Central memory CD8-positive, alpha-beta T cell (primary cell): Measurements from ENCODE around the gene PACRG.

Source experiments
- ATAC-seq: fragments of 150-1000 bp; cut with Tn5 transposase; replicated peaks from 2 replicates; pipeline ENCODE4 v1.10.0; 2022; ENCODE audit warnings: mild to moderate bottlenecking, moderate FRiP score, moderate number of reproducible peaks; ENCODE audit not compliant: poor library complexity, severe bottlenecking; ENCODE audit errors: extremely low read depth
- DNase-seq, 2 donors: peaks; one replicate each; pipeline ENCODE4 v3.0.0; 2021; ENCODE audit warnings: low spot score in 2 of 2
- H3K27ac Mint-ChIP-seq: one replicate; pipeline ENCODE4 v1.8.0; 2022; ENCODE audit warnings: low read depth, mild to moderate bottlenecking, moderate library complexity, mixed read lengths
- H3K27me3 Mint-ChIP-seq: one replicate; pipeline ENCODE4 v1.8.0; 2022; ENCODE audit warnings: mixed read lengths
- H3K36me3 Mint-ChIP-seq: one replicate; pipeline ENCODE4 v1.8.0; 2022; ENCODE audit warnings: mild to moderate bottlenecking, moderate library complexity, mixed read lengths; ENCODE audit not compliant: insufficient read depth
- H3K4me1 Mint-ChIP-seq: one replicate; pipeline ENCODE4 v1.8.0; 2022; ENCODE audit warnings: mixed read lengths
- H3K4me3 Mint-ChIP-seq: one replicate; pipeline ENCODE4 v1.8.0; 2022; ENCODE audit warnings: mild to moderate bottlenecking, moderate library complexity, mixed read lengths
- H3K9me3 Mint-ChIP-seq: one replicate; pipeline ENCODE4 v1.8.0; 2022; ENCODE audit warnings: mixed read lengths

PACRG gene

GRCh38 chr6:163301726-163302635 lies 574.2 kb downstream of the PACRG start:
- H3K36me3 Mint-ChIP-seq, result no peaks in the 10 kb centered on the region
- no peaks in the 10 kb centered on the region for H3K9me3 Mint-ChIP-seq
- ATAC-seq (no peak), DNase-seq (no peak)
- peaks cover 33% of the 10 kb centered on the region for H3K27me3 Mint-ChIP-seq
- H3K4me3 Mint-ChIP-seq, result no peak overlapping the region
- H3K27ac Mint-ChIP-seq, result no peak overlapping the region
- no peaks in the 10 kb centered on the region for H3K4me1 Mint-ChIP-seq

GRCh38 chr6:163302747-163303146 lies 575.0 kb downstream of the PACRG start:
- ATAC-seq (no peak), DNase-seq (no peak)
- Mint-ChIP-seq H3K4me1 (no peaks in the 10 kb centered on the region), H3K4me3 (no peak overlapping the region), H3K27ac (no peak overlapping the region), H3K9me3 (no peaks in the 10 kb centered on the region), H3K36me3 (no peaks in the 10 kb centered on the region), H3K27me3 (peaks cover 25% of the 10 kb centered on the region)

GRCh38 chr6:163306000-163306399 lies 578.2 kb downstream of the PACRG start:
- peaks cover 7% of the 10 kb centered on the region for H3K27me3 Mint-ChIP-seq
- H3K4me1 Mint-ChIP-seq, result no peaks in the 10 kb centered on the region
- DNase-seq, result no peak
- no peak overlapping the region for H3K4me3 Mint-ChIP-seq
- H3K9me3 Mint-ChIP-seq, result no peaks in the 10 kb centered on the region
- ATAC-seq, result no peak
- no peak overlapping the region for H3K27ac Mint-ChIP-seq
- no peaks in the 10 kb centered on the region for H3K36me3 Mint-ChIP-seq

- Mint-ChIP-seq H3K9me3 (no peaks in the 10 kb centered on the region), H3K4me1 (no peaks in the 10 kb centered on the region), H3K27ac (no peak overlapping the region), H3K4me3 (no peak overlapping the region), H3K27me3 (peaks cover 33% of the 10 kb centered on the region), H3K36me3 (no peaks in the 10 kb centered on the region)
- DNase-seq (no peak), ATAC-seq (no peak)
These were observed 581.1 kb downstream of the PACRG start for GRCh38 chr6:163308629-163309440.

GRCh38 chr6:163309491-163310026 lies 581.8 kb downstream of the PACRG start:
- peaks cover 40% of the 10 kb centered on the region for H3K27me3 Mint-ChIP-seq
- no peaks in the 10 kb centered on the region for H3K36me3 Mint-ChIP-seq
- no peak overlapping the region for H3K4me3 Mint-ChIP-seq
- H3K4me1 Mint-ChIP-seq, result no peaks in the 10 kb centered on the region
- no peaks in the 10 kb centered on the region for H3K9me3 Mint-ChIP-seq
- ATAC-seq (no peak), DNase-seq (no peak)
- H3K27ac Mint-ChIP-seq, result no peak overlapping the region

- no peak for DNase-seq
- no peak overlapping the region for H3K27ac Mint-ChIP-seq
- no peaks in the 10 kb centered on the region for H3K4me1 Mint-ChIP-seq
- no peak for ATAC-seq
- no peak overlapping the region for H3K4me3 Mint-ChIP-seq
- H3K27me3 Mint-ChIP-seq, result peaks cover 48% of the 10 kb centered on the region
- H3K36me3 Mint-ChIP-seq, result no peaks in the 10 kb centered on the region
- no peaks in the 10 kb centered on the region for H3K9me3 Mint-ChIP-seq
These were observed 582.6 kb downstream of the PACRG start for GRCh38 chr6:163310096-163310972.

- Mint-ChIP-seq H3K27me3 (peaks cover 54% of the 10 kb centered on the region), H3K36me3 (no peaks in the 10 kb centered on the region), H3K4me3 (no peak overlapping the region), H3K27ac (no peak overlapping the region), H3K9me3 (no peaks in the 10 kb centered on the region), H3K4me1 (no peaks in the 10 kb centered on the region)
- DNase-seq (no peak), ATAC-seq (no peak)
These were observed 583.2 kb downstream of the PACRG start for GRCh38 chr6:163310973-163311383.

- H3K4me1 Mint-ChIP-seq, result no peaks in the 10 kb centered on the region
- H3K27ac Mint-ChIP-seq, result no peak overlapping the region
These were observed 584.1 kb downstream of the PACRG start for GRCh38 chr6:163311830-163312229.

GRCh38 chr6:163313566-163313965 lies 585.8 kb downstream of the PACRG start:
- Mint-ChIP-seq H3K27me3 (peaks cover 59% of the 10 kb centered on the region), H3K36me3 (no peaks in the 10 kb centered on the region), H3K4me1 (no peaks in the 10 kb centered on the region), H3K4me3 (no peak overlapping the region), H3K27ac (no peak overlapping the region), H3K9me3 (no peaks in the 10 kb centered on the region)
- ATAC-seq (no peak), DNase-seq (no peak)

More at GRCh38 chr6:163311830-163312229, 584.1 kb downstream of the PACRG start:
- DNase-seq (no peak), ATAC-seq (no peak)
- H3K9me3 Mint-ChIP-seq, result no peaks in the 10 kb centered on the region
- H3K27me3 Mint-ChIP-seq, result peaks cover 56% of the 10 kb centered on the region
- no peaks in the 10 kb centered on the region for H3K36me3 Mint-ChIP-seq
- no peak overlapping the region for H3K4me3 Mint-ChIP-seq

- Mint-ChIP-seq H3K4me1 (no peaks in the 10 kb centered on the region), H3K27ac (no peak overlapping the region), H3K27me3 (peaks cover 63% of the 10 kb centered on the region)
These were observed 586.2 kb downstream of the PACRG start for GRCh38 chr6:163313981-163314380.

GRCh38 chr6:163314791-163315470 lies 587.2 kb downstream of the PACRG start:
- Mint-ChIP-seq H3K9me3 (no peaks in the 10 kb centered on the region), H3K27ac (no peak overlapping the region), H3K4me3 (no peak overlapping the region), H3K27me3 (peaks cover 66% of the 10 kb centered on the region), H3K36me3 (no peaks in the 10 kb centered on the region), H3K4me1 (no peaks in the 10 kb centered on the region)
- no peak for DNase-seq
- no peak for ATAC-seq

More at GRCh38 chr6:163313981-163314380, 586.2 kb downstream of the PACRG start:
- no peaks in the 10 kb centered on the region for H3K36me3 Mint-ChIP-seq
- no peaks in the 10 kb centered on the region for H3K9me3 Mint-ChIP-seq
- DNase-seq (no peak), ATAC-seq (no peak)
- H3K4me3 Mint-ChIP-seq, result no peak overlapping the region
